Left ventricle myocardium inferior (tissue), 1 donor: Measurements from ENCODE around the gene ARHGEF17. TPM values are rescaled to one million over a fixed set of nuclear protein-coding genes. Genes with fewer than 3 reads are reported as not detected.
A peak's percentile ranks its signal among the peaks of the same experiment; 100 is the strongest.

ENCODE experiments used
- DNase-seq: peaks from one replicate; pipeline ENCODE4 v3.0.0-alpha.2; 2020
- H3K27ac ChIP-seq: fragments of 200-600 bp; replicated peaks from 2 replicates; pipeline ENCODE4 v1.8.0; 2021
- H3K27me3 ChIP-seq: fragments of 200-600 bp; 2 replicates; pipeline ENCODE4 v1.8.0; 2021; ENCODE audit warnings: low read depth
- H3K36me3 ChIP-seq: fragments of 200-600 bp; 2 replicates; pipeline ENCODE4 v1.8.0; 2021
- H3K4me1 ChIP-seq: fragments of 200-600 bp; 2 replicates; pipeline ENCODE4 v1.8.0; 2021
- H3K4me3 ChIP-seq: fragments of 200-600 bp; 2 replicates; pipeline ENCODE4 v1.8.0; 2021; ENCODE audit warnings: mild to moderate bottlenecking, moderate library complexity
- H3K9me3 ChIP-seq: fragments of 200-600 bp; replicated peaks from 2 replicates; pipeline ENCODE4 v1.8.0; 2021
- intact Hi-C: fragments of 100-400 bp; cut with micrococcal nuclease; formaldehyde crosslinking; loops from one replicate; pipeline ENCODE4 v1.11.0; 2022
- total RNA-seq: library from RNA; stranded (reverse); fragmentation: NEBNext Ultra II Directional; extraction: Animal tissue kit (Norgen Biotek cat#: 25700); gene quantifications from one replicate; pipeline ENCODE4 v1.2.1, GENCODE V29; 2021
- TF ChIP-seq, protein P1 (sequence below): fragments of 200-600 bp; IDR thresholded peaks from 2 replicates; pipeline ENCODE4 v1.8.0; 2021; ENCODE audit warnings: antibody characterized with exemption, mild to moderate bottlenecking, borderline replicate concordance
- donor health status: DM: no; HTN: yes; CAD: no; lungs with severe emphysema.

The ARHGEF17 gene
- total RNA-seq, 1 donor from 2014 or later, result 53.1 TPM

DNA sequence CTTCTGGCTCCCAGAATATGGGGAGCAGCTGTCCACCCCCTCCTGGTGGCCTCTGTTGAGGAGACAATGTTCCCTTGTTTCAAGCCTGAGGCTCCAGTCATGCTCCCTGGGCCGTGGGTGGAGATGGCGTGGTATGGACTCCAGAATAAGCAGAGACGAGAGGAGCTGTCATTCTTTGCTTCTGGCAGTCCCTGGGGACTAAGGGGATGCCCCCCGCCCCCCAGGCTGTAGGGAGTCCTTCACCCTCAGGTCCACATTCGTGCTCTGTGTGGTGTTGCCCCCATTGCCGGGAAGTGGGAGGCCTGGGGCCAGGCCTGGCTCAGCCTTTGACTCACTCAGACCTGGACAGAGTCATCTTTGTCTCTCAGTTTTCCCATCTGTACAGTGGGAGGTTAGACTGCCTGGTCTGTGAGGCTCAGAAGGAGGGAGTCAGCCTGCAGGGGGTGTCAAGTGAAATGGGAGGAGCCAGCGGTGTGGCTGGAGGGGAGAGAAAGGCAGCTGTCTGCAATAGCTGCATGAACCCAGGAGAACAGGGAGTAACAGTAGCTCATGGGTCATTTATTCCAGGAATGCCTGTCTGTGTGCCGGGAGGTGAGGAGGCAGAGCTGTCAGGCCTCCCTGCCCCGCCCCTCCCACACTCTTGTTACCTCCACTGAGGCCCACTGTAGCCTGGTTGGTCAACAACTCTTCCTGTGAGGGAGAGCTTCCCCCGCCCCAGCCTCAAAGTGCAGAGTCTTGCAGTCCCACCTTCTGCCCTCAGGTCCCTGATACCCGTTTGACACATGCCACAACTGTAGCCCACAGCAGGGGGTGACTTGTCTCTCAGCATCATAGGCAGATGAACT, 6.3 kb downstream of the ARHGEF17 start:
- Histone ChIP-seq H3K9me3 (no peaks in the 10 kb centered on the region), H3K27ac (peak overlapping the region; percentile 99), H3K36me3 (peaks cover 17% of the 10 kb centered on the region), H3K27me3 (no peaks in the 10 kb centered on the region), H3K4me1 (peaks cover 100% of the 10 kb centered on the region), H3K4me3 (peak overlapping the region; percentile 88)
- intact Hi-C loops, result no loop called here
- peak; percentile 49 for DNase-seq
- TF ChIP-seq, protein P1, sequence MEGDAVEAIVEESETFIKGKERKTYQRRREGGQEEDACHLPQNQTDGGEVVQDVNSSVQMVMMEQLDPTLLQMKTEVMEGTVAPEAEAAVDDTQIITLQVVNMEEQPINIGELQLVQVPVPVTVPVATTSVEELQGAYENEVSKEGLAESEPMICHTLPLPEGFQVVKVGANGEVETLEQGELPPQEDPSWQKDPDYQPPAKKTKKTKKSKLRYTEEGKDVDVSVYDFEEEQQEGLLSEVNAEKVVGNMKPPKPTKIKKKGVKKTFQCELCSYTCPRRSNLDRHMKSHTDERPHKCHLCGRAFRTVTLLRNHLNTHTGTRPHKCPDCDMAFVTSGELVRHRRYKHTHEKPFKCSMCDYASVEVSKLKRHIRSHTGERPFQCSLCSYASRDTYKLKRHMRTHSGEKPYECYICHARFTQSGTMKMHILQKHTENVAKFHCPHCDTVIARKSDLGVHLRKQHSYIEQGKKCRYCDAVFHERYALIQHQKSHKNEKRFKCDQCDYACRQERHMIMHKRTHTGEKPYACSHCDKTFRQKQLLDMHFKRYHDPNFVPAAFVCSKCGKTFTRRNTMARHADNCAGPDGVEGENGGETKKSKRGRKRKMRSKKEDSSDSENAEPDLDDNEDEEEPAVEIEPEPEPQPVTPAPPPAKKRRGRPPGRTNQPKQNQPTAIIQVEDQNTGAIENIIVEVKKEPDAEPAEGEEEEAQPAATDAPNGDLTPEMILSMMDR, result no peak

DNA sequence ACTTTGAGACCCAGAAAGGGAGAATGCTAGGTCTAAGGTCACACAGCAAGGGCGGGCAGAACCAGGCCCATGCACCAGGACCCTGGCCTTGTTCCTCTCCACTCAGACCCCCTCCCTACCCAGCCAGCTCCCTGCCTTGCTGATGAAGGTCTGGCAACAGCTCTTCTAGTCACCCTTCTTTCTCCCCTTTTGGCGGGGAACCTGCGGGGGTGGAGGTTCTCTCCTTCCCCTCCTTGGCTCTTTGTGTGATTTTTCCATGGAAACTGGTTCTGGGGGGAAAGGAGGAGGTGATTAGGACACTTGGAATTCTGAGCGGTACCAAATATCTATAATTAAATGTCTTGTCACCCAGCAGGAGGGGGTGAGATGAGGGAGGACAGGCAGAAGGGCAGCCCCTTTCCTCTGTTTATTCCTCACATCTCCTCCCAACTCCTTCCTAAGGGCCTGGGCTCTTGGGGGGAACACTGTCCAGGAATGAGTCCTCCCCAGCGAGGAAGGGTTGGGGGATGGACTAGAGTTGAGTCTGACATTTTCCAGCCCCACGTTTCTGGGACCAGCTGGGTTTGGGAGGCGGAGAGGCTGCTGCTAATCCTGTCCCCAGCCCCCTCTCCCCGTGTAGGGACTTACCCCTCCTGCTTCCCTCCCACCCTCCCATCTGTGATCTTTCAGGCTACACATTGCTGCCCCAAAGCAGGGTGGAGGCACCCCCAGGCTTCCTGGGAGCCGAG, 7.4 kb downstream of the ARHGEF17 start:
- Histone ChIP-seq H3K36me3 (peaks cover 17% of the 10 kb centered on the region), H3K27me3 (no peaks in the 10 kb centered on the region), H3K4me3 (peak overlapping the region; percentile 88), H3K4me1 (peaks cover 100% of the 10 kb centered on the region), H3K27ac (peak overlapping the region; percentile 99), H3K9me3 (no peaks in the 10 kb centered on the region)
- intact Hi-C loops, result no loop called here
- TF ChIP-seq, protein P1, result no peak
- DNase-seq, result no peak

DNA sequence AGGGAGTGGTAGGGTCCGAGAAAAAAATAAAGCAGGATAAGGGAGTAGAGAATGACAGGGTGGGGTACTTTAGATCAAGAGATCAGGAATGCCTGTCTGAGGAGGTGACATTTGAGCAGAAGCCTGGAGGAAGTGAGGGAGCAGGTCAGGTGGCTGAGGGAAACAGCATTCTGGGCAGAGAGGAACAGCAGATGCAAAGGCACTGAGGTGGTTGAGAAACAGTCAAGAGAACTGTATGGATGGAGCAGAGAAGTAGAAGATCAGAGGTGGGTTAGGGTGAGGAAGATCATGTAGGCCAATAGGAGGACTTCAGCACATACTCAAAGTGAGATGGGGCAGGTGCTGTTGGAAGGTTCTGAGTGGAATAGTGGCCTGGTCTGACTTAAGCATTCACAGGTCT, 8.3 kb downstream of the ARHGEF17 start:
- peaks cover 11% of the 10 kb centered on the region for H3K36me3 ChIP-seq
- intact Hi-C loops, result no loop called here
- H3K4me3 ChIP-seq, result peak overlapping the region; percentile 88
- H3K27me3 ChIP-seq, result no peaks in the 10 kb centered on the region
- TF ChIP-seq, protein P1, result no peak
- no peak for DNase-seq
- no peaks in the 10 kb centered on the region for H3K9me3 ChIP-seq
- H3K4me1 ChIP-seq, result peaks cover 100% of the 10 kb centered on the region
- H3K27ac ChIP-seq, result peak overlapping the region; percentile 99

DNA sequence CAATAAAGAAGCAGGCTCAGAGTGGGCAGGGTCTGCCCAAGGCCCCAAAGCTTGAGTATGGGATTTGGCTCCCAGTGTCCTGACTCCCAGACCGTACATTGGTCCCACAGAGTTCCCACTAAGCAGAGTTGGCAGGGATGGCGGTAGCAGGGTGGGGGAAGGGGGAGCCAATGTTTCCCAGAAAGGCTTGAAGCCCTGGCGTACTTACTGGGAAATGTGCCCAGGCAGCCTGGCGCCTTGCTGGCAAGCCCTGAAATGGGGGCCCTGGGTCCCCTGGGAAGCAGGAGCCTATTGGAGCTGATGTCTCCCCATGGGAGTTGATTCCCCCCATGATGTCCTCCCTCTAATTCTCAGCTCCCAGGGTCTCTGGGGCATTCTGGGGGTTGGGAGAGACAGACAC, 9.3 kb downstream of the ARHGEF17 start:
- peak overlapping the region; percentile 88 for H3K4me3 ChIP-seq
- TF ChIP-seq, protein P1, result no peak
- intact Hi-C loops, result no loop called here
- H3K9me3 ChIP-seq, result no peaks in the 10 kb centered on the region
- H3K36me3 ChIP-seq, result peaks cover 5% of the 10 kb centered on the region
- peak overlapping the region; percentile 99 for H3K27ac ChIP-seq
- peak; percentile 82 for DNase-seq
- H3K4me1 ChIP-seq, result peaks cover 100% of the 10 kb centered on the region
- H3K27me3 ChIP-seq, result no peaks in the 10 kb centered on the region

DNA sequence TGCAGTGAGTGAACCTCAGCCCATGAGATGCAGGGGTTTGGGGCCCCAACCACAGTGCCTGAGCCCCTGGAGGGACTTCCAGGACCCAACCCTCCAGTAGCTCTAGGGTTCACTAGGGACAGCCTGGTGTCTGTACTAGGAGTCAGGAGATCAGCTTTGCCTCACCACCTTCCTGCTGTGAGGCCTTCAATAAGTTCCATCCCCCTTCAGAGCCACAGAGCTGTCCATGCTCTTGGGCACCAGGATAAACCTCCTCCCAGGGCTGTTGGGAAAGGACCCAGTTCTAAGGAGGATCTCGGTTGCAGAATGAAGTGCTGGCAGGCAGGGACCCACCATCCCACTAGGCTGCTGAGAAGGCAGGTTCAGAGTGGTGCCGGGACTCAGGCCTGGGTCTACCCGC, 9.7 kb downstream of the ARHGEF17 start:
- H3K36me3 ChIP-seq, result peaks cover 5% of the 10 kb centered on the region
- TF ChIP-seq, protein P1, result no peak
- no peaks in the 10 kb centered on the region for H3K27me3 ChIP-seq
- no peaks in the 10 kb centered on the region for H3K9me3 ChIP-seq
- DNase-seq, result no peak
- peak overlapping the region; percentile 99 for H3K27ac ChIP-seq
- intact Hi-C loops, result no loop called here
- peaks cover 100% of the 10 kb centered on the region for H3K4me1 ChIP-seq
- H3K4me3 ChIP-seq, result peak overlapping the region; percentile 88
